ENCODE results near the gene OR13G1. TPM values are rescaled to one million over a fixed set of nuclear protein-coding genes. Genes with fewer than 3 reads are reported as not detected.

The OR13G1 gene
- total RNA-seq, 2 donors from 2014 or later = not detected

Other genes with a start within 250 kb of the OR13G1 start
- gene OR2B11, start 221.6 kb downstream of the OR13G1 start, total RNA-seq = not detected
- not detected for gene OR2C3, start 143.3 kb downstream of the OR13G1 start, total RNA-seq
- under 1 TPM in 1 of 2 donors, not detected in 1; 0.59 TPM for gene GCSAML, start 130.6 kb downstream of the OR13G1 start, total RNA-seq
- gene OR2G2, start 91.4 kb downstream of the OR13G1 start, total RNA-seq = not detected
- not detected for gene OR2G3, start 74.2 kb downstream of the OR13G1 start, total RNA-seq
- gene OR6F1, start 36.9 kb upstream of the OR13G1 start, total RNA-seq = not detected
- gene OR14K1, start 58.9 kb upstream of the OR13G1 start, total RNA-seq = not detected
- gene OR14A2, start 68.4 kb upstream of the OR13G1 start, total RNA-seq = not detected
- not detected for gene OR1C1, start 80.8 kb upstream of the OR13G1 start, total RNA-seq
- gene OR14A16, start 144.4 kb upstream of the OR13G1 start, total RNA-seq = not detected
- not detected for gene OR11L1, start 162.2 kb upstream of the OR13G1 start, total RNA-seq
- gene TRIM58, start 177.4 kb upstream of the OR13G1 start, total RNA-seq = under 1 TPM; 0.32 to 0.60 TPM
- under 1 TPM in 1 of 2 donors, not detected in 1; 0.26 TPM for gene OR2W3, start 215.8 kb upstream of the OR13G1 start, total RNA-seq
- gene OR2T8, start 240.5 kb upstream of the OR13G1 start, total RNA-seq = not detected
- gene OR2AJ1, start 245.2 kb upstream of the OR13G1 start, total RNA-seq = not detected